GM12873 (cell line): ENCODE results near the gene RCAN2.

Experiments used
- TF ChIP-seq, protein P1 (sequence below): IDR thresholded peaks from 2 replicates; pipeline ENCODE4 v1.5.1; 2012; ENCODE audit warnings: low read depth, mild to moderate bottlenecking, moderate library complexity, low read length, control low read depth; ENCODE audit not compliant: insufficient read depth; ENCODE audit errors: missing control alignments

RCAN2 gene

DNA sequence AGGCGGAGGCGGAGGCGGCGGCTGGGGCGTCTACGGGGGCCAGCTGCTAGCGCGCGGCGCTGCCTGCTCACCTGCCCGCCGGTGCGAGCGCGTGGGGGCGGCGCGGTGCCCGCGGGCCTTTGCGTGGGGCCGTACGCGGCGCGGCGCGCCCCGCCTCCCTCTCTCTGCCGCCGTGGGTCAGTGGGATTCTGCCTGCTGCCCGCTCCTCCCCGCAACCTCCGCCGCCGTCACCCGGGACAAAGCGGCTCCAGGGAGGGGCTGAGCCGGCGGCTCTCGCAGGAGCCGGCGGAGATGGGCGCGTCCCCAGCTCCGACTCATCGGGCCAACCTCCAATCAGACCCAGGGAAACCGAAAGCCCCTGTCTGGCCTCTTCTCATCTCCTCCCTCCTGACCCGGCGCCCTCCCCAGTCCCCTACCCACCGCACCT is at the start of gene RCAN2:
RCAN2 (minus strand) TSS at position 249 of the 427 bp plus-strand sequence.
- TF ChIP-seq, protein P1, sequence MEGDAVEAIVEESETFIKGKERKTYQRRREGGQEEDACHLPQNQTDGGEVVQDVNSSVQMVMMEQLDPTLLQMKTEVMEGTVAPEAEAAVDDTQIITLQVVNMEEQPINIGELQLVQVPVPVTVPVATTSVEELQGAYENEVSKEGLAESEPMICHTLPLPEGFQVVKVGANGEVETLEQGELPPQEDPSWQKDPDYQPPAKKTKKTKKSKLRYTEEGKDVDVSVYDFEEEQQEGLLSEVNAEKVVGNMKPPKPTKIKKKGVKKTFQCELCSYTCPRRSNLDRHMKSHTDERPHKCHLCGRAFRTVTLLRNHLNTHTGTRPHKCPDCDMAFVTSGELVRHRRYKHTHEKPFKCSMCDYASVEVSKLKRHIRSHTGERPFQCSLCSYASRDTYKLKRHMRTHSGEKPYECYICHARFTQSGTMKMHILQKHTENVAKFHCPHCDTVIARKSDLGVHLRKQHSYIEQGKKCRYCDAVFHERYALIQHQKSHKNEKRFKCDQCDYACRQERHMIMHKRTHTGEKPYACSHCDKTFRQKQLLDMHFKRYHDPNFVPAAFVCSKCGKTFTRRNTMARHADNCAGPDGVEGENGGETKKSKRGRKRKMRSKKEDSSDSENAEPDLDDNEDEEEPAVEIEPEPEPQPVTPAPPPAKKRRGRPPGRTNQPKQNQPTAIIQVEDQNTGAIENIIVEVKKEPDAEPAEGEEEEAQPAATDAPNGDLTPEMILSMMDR = no peak

DNA sequence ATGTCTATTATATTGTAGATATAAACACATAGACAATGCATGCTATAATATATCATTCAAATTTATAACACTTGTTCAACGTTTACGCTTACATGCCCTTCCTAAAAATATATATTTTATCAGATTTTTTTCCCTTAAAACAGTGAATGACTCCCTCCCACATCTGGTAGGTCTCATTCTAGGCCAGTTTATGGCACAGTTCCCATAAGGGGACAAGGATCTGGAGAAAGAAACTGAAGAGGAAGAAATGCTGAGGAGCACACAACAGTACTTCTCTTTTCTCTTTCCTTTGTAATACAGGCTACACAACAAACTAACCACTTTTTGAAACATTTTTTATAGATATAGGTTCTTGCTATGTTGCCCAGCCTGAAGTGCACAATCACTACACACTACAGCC is 48.6 kb upstream of the RCAN2 start:
- TF ChIP-seq, protein P1 = no peak

DNA sequence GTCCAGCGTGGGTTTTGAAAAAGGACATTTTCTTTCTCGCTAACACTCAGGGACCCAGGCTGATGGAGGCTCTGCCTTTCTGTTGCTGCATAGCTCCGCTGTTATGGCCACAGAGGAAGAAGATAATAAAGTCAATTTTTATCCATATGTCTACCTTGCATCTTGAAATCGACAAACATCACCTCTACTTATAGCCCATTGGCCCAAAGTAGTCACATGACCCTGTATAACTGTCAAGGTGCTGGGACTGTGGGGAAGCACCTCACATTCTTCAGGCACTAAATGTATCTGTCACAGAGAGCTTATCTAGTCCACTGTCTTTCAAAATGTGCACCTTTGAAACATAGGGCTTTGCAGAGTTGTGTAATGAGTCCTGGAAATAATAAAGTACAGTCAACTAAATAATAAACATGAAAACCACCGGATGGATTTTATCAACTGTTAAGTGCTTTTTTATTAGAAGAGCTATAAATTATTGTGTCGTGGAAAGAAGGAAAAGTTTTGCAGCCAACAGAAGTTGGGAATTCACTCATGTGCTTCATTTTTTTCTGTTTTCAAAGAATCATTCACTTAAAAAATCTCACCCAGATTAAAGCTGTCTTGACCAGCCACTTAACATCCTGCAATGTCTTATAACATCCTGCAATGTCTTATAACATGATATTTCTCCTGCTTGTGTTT is 47.7 kb upstream of the RCAN2 start:
- TF ChIP-seq, protein P1 = no peak

DNA sequence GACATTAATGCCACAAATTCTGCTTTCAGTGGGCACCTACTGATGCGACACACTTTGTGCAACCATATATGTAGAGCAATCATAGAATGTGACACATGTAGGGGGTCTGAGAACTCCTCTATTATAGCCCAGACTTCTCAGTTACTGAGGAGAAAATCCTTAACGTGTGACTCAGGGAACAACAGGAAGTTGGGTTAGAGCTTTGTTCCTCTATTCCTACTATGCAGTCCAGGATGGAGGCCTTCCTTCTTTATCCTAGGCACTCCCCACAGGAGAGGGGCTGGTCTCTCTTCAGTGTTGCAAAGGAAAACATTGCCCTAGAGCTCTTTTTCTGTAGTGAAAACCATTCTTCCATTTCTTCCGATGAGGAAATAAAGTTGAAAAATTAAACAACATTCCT is 39.6 kb upstream of the RCAN2 start:
- TF ChIP-seq, protein P1 = no peak

DNA sequence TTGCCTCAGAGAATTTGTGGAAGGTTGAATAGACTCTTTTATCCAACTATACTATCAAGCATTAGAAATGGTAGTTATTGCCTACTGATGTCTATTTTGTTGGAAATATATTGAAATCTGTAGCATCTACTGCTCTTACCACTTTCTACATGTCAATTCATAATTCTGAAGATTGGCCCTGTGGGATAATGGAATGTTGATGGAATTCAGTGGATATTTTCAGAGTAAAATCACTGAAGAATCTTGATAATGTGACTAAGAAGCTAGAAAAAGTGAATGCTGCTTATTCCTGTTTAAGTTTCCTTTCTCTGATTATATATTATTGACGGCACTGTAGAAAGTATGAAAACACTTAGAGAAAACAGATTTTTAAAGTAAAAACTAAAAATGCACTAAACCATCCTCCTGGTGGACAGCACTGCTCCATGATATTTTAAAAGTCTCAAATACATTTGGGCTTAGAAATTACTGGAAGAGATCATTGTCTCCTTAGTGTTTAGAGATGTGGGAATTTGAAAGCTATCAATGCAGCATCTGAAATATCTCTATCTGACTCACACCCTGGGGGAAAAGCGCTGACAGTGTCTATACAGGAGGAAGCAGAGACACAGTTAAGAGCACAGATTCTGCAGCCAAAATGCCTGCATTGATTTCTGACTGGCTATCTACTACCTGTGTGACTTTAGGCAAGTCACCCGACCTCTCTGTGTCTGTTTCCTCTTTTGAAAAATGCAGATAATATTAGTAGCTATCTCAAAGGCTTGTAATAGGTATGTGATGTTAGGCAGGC is 37.9 kb upstream of the RCAN2 start:
- TF ChIP-seq, protein P1 = no peak

DNA sequence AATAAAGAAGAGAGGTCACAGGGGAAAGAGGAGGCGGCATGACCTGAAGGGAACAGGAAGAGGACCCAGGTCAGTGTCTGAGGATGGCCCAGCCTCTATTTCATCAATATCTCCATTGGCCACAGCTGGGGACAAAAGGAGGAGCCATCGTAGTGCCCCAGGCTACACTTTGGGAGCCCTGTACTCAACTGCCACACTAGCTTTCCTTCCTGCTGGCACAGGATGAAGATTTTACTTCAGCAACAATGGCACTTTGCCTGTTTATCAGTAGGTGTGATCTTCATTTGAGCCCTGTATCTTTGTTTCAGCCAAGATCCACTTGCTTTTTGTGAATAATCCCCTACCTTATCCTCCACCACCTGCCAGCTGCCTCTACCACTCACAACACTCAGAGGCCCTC is 35.4 kb upstream of the RCAN2 start:
- TF ChIP-seq, protein P1 = no peak

DNA sequence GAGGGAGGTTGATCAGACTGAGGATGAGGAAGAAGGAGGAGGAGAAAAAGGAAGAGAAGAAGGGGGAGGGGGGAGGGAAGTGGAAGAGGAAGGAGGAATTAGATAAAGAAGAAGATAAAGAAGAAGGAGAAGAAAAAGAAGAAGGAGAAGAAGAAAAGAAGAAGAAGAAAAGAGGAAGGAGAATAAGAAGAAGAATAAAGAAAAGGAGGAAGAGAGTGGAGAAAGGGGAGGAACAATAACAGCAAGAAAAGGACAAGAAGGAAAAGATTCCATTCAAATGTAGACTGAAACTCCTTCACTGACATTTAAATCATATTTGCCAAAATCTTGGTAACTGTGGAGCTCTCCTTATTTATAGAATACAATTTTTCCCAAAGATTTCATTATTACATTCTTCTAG is 34.3 kb upstream of the RCAN2 start:
- TF ChIP-seq, protein P1 = no peak
